Loucy (cell line): ENCODE measurements around the gene CAMK2D.

ENCODE experiments used
- H2AFZ ChIP-seq: fragments of 200-600 bp; sonication (generic); 2 replicates; pipeline ENCODE4 v1.6.0; 2016; ENCODE audit warnings: antibody characterized with exemption, mild to moderate bottlenecking, low read length, moderate library complexity
- H3F3A ChIP-seq: fragments of 200-600 bp; 2 replicates; pipeline ENCODE4 v1.6.0; 2016; ENCODE audit warnings: antibody characterized with exemption, low read depth, mild to moderate bottlenecking
- H3K27me3 ChIP-seq: fragments of 200-600 bp; sonication (generic); 2 replicates; pipeline ENCODE4 v1.6.1; 2014; ENCODE audit warnings: low read length, mild to moderate bottlenecking; ENCODE audit not compliant: insufficient read depth, poor library complexity, severe bottlenecking
- H3K36me3 ChIP-seq: fragments of 200-600 bp; sonication (generic); 2 replicates; pipeline ENCODE4 v1.6.1; 2016; ENCODE audit warnings: low read length; ENCODE audit not compliant: insufficient read depth
- H3K4me1 ChIP-seq: fragments of 200-600 bp; sonication (generic); 2 replicates; pipeline ENCODE4 v1.5.1; 2014; ENCODE audit warnings: low read length, mild to moderate bottlenecking; ENCODE audit not compliant: insufficient read depth, poor library complexity, severe bottlenecking
- H3K4me2 ChIP-seq: fragments of 200-600 bp; sonication (generic); 2 replicates; pipeline ENCODE4 v1.6.0; 2014; ENCODE audit warnings: antibody characterized with exemption, low read length, low read depth, mild to moderate bottlenecking; ENCODE audit not compliant: poor library complexity, severe bottlenecking
- H3K4me3 ChIP-seq: fragments of 200-600 bp; sonication (generic); 2 replicates; pipeline ENCODE4 v1.5.1; 2014; ENCODE audit warnings: low read length, mild to moderate bottlenecking, mixed read lengths; ENCODE audit not compliant: poor library complexity, severe bottlenecking
- H3K79me2 ChIP-seq: fragments of 200-600 bp; sonication (generic); 2 replicates; pipeline ENCODE4 v1.6.1; 2014; ENCODE audit warnings: low read length; ENCODE audit not compliant: insufficient read depth
- H3K9ac ChIP-seq: fragments of 200-600 bp; sonication (generic); 2 replicates; pipeline ENCODE4 v1.6.0; 2014; ENCODE audit warnings: mild to moderate bottlenecking, low read depth, low read length, moderate library complexity; ENCODE audit not compliant: poor library complexity, severe bottlenecking
- H3K9me2 ChIP-seq: fragments of 200-600 bp; sonication (generic); replicated peaks from 2 replicates; pipeline ENCODE4 v1.6.1; 2016; ENCODE audit warnings: low read depth, low read length, mixed read lengths
- H3K9me3 ChIP-seq: fragments of 200-600 bp; sonication (generic); 2 replicates; pipeline ENCODE4 v1.6.1; 2014; ENCODE audit warnings: mild to moderate bottlenecking, antibody characterized with exemption, low read length, low read depth; ENCODE audit not compliant: insufficient read depth
- H4K20me1 ChIP-seq: fragments of 200-600 bp; sonication (generic); 2 replicates; pipeline ENCODE4 v1.6.0; 2014; ENCODE audit warnings: antibody characterized with exemption, low read length, mild to moderate bottlenecking; ENCODE audit not compliant: insufficient read depth, poor library complexity, severe bottlenecking
- EZH2phosphoT487 ChIP-seq: fragments of 200-600 bp; IDR thresholded peaks from 2 replicates; pipeline ENCODE4 v1.6.1; 2018; ENCODE audit warnings: antibody characterized with exemption, mild to moderate bottlenecking, moderate library complexity, borderline replicate concordance
- TF ChIP-seq, protein P1 (sequence below): fragments of 200-600 bp; sonication (generic); conservative IDR thresholded peaks from 2 replicates; pipeline ENCODE4 v1.5.1; 2014; ENCODE audit warnings: mild to moderate bottlenecking, antibody characterized with exemption, low read length

Gene CAMK2D

DNA sequence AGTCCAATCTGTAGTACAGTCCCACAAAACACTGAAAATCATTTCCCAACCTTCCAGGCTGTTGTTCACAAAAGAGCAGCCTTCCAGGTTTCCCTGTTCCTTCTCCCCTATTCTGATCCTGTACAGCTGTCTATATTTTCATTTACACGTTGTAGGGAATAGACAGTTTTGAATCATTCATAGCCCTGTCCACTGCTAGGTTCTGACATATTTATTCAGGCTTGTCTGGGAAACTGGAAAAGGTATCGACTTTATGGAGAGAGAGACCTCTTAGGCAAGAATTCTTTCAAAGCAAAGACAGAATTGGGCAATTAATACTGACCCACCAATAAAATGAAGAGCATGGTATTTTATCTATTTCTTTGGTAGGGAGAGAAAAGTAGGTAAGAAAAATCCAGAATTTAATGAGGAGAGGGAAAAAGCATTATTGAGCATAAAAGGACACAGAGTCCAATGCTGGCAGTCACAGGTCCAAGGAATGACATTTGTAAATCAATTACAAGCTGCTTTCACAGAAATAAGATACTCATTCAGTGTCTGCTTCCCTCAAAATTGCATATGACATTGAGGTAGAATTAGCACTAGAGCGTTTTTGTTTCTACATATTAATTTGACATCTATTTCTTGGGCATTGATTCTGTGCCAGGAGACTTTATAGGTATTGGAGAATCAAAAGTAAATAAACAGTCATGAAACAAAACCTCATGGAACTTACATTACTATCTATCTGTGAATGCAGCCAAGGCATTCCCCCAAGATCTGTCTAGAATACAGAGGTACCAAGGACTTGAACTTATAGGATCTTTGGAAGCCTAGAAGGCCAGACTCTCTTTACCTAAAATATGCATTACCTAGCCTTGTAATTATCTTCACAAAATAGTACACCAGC, 127.2 kb downstream of the CAMK2D start:
- peaks cover 31% of the 10 kb centered on the region for H3K79me2 ChIP-seq
- peaks cover 59% of the 10 kb centered on the region for H3K4me1 ChIP-seq
- H4K20me1 ChIP-seq = peaks cover 5% of the 10 kb centered on the region
- H3K27me3 ChIP-seq = no peaks in the 10 kb centered on the region
- H3K9me3 ChIP-seq = no peaks in the 10 kb centered on the region
- no peaks in the 10 kb centered on the region for H3K36me3 ChIP-seq
- H3F3A ChIP-seq = peaks cover 2% of the 10 kb centered on the region; the same call in 1 of the 2 replicates
- H3K4me3 ChIP-seq = no peak overlapping the region
- no peak overlapping the region for H3K4me2 ChIP-seq
- no peaks in the 10 kb centered on the region for H3K9me2 ChIP-seq
- H2AFZ ChIP-seq = no peak overlapping the region
- no peak overlapping the region for H3K9ac ChIP-seq
- no peak for TF ChIP-seq EZH2phosphoT487
- TF ChIP-seq, protein P1, sequence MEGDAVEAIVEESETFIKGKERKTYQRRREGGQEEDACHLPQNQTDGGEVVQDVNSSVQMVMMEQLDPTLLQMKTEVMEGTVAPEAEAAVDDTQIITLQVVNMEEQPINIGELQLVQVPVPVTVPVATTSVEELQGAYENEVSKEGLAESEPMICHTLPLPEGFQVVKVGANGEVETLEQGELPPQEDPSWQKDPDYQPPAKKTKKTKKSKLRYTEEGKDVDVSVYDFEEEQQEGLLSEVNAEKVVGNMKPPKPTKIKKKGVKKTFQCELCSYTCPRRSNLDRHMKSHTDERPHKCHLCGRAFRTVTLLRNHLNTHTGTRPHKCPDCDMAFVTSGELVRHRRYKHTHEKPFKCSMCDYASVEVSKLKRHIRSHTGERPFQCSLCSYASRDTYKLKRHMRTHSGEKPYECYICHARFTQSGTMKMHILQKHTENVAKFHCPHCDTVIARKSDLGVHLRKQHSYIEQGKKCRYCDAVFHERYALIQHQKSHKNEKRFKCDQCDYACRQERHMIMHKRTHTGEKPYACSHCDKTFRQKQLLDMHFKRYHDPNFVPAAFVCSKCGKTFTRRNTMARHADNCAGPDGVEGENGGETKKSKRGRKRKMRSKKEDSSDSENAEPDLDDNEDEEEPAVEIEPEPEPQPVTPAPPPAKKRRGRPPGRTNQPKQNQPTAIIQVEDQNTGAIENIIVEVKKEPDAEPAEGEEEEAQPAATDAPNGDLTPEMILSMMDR = no peak

DNA sequence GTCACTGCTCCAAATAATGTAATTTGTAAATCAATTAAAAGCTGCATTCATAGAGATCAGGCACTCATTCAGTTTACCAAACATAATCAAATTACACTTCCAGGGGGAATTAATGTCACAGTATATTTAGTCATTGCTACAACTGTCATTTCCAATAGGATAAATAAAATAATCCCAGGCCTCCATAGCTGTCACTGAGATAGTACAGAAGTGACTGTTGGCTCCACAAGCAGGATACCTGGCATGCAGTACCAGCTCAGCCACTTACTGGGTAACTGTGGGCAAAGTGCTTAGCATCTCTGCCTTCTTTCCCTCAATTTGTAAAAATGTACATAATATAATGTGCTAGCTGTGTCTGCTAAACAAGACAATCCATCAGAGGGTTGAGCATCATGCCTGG, 128.1 kb downstream of the CAMK2D start:
- H3K4me3 ChIP-seq = no peak overlapping the region
- H4K20me1 ChIP-seq = peaks cover 5% of the 10 kb centered on the region
- H3K4me2 ChIP-seq = no peak overlapping the region
- H3F3A ChIP-seq = peaks cover 2% of the 10 kb centered on the region; the same call in 1 of the 2 replicates
- H3K9me2 ChIP-seq = no peaks in the 10 kb centered on the region
- no peak overlapping the region for H3K9ac ChIP-seq
- TF ChIP-seq EZH2phosphoT487 = no peak
- TF ChIP-seq, protein P1 = no peak
- H3K27me3 ChIP-seq = no peaks in the 10 kb centered on the region
- no peaks in the 10 kb centered on the region for H3K9me3 ChIP-seq
- H2AFZ ChIP-seq = no peak overlapping the region
- peaks cover 31% of the 10 kb centered on the region for H3K79me2 ChIP-seq
- peaks cover 51% of the 10 kb centered on the region for H3K4me1 ChIP-seq
- H3K36me3 ChIP-seq = no peaks in the 10 kb centered on the region

DNA sequence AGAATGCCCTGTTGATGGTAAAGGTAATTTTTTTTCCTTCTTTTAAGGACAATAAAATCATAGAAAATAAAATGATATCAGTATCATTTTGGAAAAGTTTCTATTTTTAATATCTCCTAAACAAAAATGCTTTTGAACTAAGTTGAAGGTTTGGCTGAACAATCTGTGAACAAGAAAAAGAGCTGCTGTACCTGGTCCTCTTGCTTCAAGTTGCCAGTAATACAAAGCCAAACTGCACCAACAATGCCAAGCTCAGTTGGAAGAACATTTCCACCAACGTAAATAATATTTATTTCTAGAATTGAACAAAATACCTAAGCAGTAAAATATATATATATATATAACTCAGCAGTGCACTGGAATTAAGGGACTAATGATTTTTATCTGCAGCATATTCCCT, 132.8 kb downstream of the CAMK2D start:
- Histone ChIP-seq H3K9ac (no peak overlapping the region), H3K27me3 (no peaks in the 10 kb centered on the region), H2AFZ (no peak overlapping the region), H3K79me2 (peaks cover 15% of the 10 kb centered on the region), H3K9me2 (no peaks in the 10 kb centered on the region), H3K36me3 (0 out of 2 replicates have a peak, but pooled peaks cover 4% of the 10 kb centered on the region), H3K4me1 (peaks cover 23% of the 10 kb centered on the region), H3F3A (no peaks in the 10 kb centered on the region), H3K4me2 (no peak overlapping the region), H4K20me1 (no peaks in the 10 kb centered on the region), H3K9me3 (no peaks in the 10 kb centered on the region), H3K4me3 (no peak overlapping the region)
- TF ChIP-seq EZH2phosphoT487 = no peak
- TF ChIP-seq, protein P1 = no peak
